ENCODE results near the gene SMIM41.

SMIM41 gene

DNA sequence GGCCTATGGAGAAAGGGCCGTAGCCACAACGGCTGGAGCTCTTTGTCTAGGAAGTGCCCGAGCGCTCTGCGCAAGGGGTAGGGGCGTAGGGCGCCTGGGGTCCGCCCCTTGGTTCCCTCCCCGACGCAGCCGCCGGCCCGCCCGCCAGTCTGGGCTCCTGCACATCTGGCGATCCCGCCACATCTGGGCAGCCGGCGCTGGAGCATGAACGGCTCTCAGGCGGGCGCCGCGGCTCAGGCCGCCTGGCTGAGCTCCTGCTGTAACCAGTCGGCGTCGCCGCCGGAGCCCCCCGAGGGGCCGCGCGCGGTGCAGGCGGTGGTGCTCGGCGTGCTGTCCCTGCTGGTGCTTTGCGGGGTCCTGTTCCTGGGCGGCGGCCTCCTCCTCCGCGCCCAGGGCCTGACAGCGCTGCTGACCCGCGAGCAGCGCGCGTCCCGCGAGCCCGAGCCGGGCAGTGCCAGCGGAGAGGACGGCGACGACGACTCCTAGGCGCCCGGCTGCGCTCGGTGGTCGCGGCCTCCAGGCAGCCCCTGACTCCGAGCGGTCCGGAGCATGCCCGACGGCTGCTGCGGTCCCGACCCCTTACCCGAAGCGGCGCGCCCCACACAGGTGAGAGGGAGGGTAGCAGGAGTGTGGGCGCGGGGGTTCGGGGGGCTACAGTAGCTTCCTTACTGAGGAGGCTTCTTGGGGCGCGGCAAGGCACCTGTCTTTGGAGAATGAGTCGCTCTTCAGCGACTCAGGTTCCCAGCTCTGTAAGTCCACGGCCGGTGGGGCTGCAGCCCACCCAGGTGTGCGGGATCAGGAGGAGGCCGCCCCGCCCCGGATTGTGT, at the start of gene SMIM41:
Gene SMIM41 (plus strand): TSS at position 129 of the 827 bp plus-strand sequence. CDS start 76 bp downstream, at position 205.
- DNase-seq (ENCODE audit: low spot score): no peak
- H3K27me3 Mint-ChIP-seq (ENCODE audit: low read depth): no peaks in the 10 kb centered on the region
- no peak within 1 kb of the TSS for H3K27ac Mint-ChIP-seq
- no peak within 1 kb of the TSS for H3K4me3 Mint-ChIP-seq
- H3K4me1 Mint-ChIP-seq (ENCODE audit: low read depth): peaks cover 5% of the 10 kb centered on the region
- H3K9me3 Mint-ChIP-seq: no peaks in the 10 kb centered on the region
- H3K36me3 Mint-ChIP-seq (ENCODE audit: low read depth): peaks cover 22% of the 10 kb centered on the region

- Mint-ChIP-seq H3K9me3 (no peaks in the 10 kb centered on the region), H3K27ac (peak overlapping the region; percentile 34), H3K36me3 (ENCODE audit: low read depth) (no peaks in the 10 kb centered on the region), H3K4me1 (ENCODE audit: low read depth) (peaks cover 22% of the 10 kb centered on the region), H3K27me3 (ENCODE audit: low read depth) (peaks cover 23% of the 10 kb centered on the region), H3K4me3 (peak overlapping the region; percentile 65)
- DNase-seq (ENCODE audit: low spot score): no peak
Observed at GRCh38 chr12:52032446-52032803, 47.1 kb upstream of the SMIM41 start.

- Mint-ChIP-seq H3K4me1 (ENCODE audit: low read depth) (peaks cover 22% of the 10 kb centered on the region), H3K27me3 (ENCODE audit: low read depth) (peaks cover 23% of the 10 kb centered on the region), H3K4me3 (peak overlapping the region; percentile 78), H3K27ac (peak overlapping the region; percentile 82), H3K36me3 (ENCODE audit: low read depth) (no peaks in the 10 kb centered on the region), H3K9me3 (no peaks in the 10 kb centered on the region)
- peak; percentile 95 for DNase-seq (ENCODE audit: low spot score)
Observed at GRCh38 chr12:52032804-52033445, 46.6 kb upstream of the SMIM41 start.

DNA sequence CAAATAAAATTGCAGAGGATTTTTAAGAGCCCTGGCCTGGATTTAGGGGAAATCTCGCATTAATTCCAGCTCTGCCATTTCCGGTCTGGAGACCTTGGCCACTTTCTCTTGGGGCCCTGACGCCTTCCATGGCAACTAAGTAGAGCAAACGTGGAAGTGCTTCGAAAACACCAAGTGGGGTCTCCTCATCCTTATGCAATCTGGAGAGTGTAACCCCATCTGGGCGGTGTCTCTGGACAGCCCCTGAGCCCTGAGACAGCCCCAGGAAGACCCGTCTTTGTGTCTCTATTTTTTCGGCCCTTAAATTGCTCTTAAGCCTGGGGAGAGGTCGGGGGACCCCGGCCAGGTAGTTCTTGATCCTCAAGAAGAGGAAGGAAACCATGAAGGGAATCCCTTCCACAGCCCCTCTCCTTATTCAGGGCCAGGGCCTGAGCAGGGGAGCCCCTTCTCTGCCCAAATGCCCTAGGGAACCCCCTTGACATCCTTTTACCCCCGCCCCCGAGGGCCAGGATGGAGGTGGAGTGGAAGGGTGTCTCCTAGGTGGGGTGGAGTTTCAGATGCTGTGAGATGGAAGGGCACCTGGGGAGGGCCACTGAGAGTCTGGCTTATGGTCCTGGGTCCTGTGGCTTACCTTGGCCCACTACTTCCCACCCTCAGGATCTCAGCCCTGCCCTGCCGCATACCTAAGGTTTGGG, 45.9 kb upstream of the SMIM41 start:
- DNase-seq (ENCODE audit: low spot score): no peak
- Mint-ChIP-seq H3K36me3 (ENCODE audit: low read depth) (no peaks in the 10 kb centered on the region), H3K9me3 (no peaks in the 10 kb centered on the region), H3K27ac (peak overlapping the region; percentile 82), H3K4me1 (ENCODE audit: low read depth) (peaks cover 26% of the 10 kb centered on the region), H3K27me3 (ENCODE audit: low read depth) (peaks cover 29% of the 10 kb centered on the region), H3K4me3 (peak overlapping the region; percentile 78)

DNA sequence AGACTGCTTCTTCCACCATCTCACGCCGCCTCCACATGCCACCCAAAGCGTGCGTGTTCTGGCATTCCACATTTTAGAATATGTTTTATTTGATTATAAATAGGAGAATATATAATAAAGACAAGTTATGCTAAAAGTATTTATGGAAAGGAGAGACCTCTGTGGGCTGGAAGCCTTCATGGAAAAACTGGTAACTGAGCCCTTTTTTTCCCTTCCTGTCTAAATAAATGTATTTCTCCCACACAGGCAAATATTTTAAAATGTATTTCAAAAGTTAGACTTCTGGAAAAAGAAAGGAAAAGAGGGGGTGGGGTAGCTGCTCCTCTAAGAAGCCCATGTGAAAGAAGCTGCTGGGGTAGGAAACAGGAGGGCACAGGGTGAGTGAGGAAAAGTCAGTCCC, 44.3 kb upstream of the SMIM41 start:
- Mint-ChIP-seq H3K27ac (no peak overlapping the region), H3K36me3 (ENCODE audit: low read depth) (no peaks in the 10 kb centered on the region), H3K4me3 (no peak overlapping the region), H3K9me3 (no peaks in the 10 kb centered on the region), H3K4me1 (ENCODE audit: low read depth) (peaks cover 26% of the 10 kb centered on the region), H3K27me3 (ENCODE audit: low read depth) (peaks cover 31% of the 10 kb centered on the region)
- no peak for DNase-seq (ENCODE audit: low spot score)

GRCh38 chr12:52035926-52036325, 43.6 kb upstream of the SMIM41 start:
- Mint-ChIP-seq H3K4me1 (ENCODE audit: low read depth) (peaks cover 26% of the 10 kb centered on the region), H3K27ac (no peak overlapping the region), H3K9me3 (no peaks in the 10 kb centered on the region), H3K27me3 (ENCODE audit: low read depth) (peaks cover 31% of the 10 kb centered on the region), H3K4me3 (peak overlapping the region; percentile 51), H3K36me3 (ENCODE audit: low read depth) (no peaks in the 10 kb centered on the region)
- DNase-seq (ENCODE audit: low spot score): no peak

- peak overlapping the region; percentile 51 for H3K4me3 Mint-ChIP-seq
- peaks cover 27% of the 10 kb centered on the region for H3K4me1 Mint-ChIP-seq (ENCODE audit: low read depth)
- no peak overlapping the region for H3K27ac Mint-ChIP-seq
Observed at GRCh38 chr12:52036587-52037171, 42.8 kb upstream of the SMIM41 start.

GRCh38 chr12:52037248-52037861, 42.1 kb upstream of the SMIM41 start:
- no peak overlapping the region for H3K27ac Mint-ChIP-seq
- no peaks in the 10 kb centered on the region for H3K36me3 Mint-ChIP-seq (ENCODE audit: low read depth)
- H3K4me1 Mint-ChIP-seq (ENCODE audit: low read depth): peaks cover 33% of the 10 kb centered on the region
- peak overlapping the region; percentile 19 for H3K4me3 Mint-ChIP-seq
- no peaks in the 10 kb centered on the region for H3K9me3 Mint-ChIP-seq
- no peak for DNase-seq (ENCODE audit: low spot score)
- H3K27me3 Mint-ChIP-seq (ENCODE audit: low read depth): peaks cover 31% of the 10 kb centered on the region

More at GRCh38 chr12:52036587-52037171, 42.8 kb upstream of the SMIM41 start:
- no peaks in the 10 kb centered on the region for H3K9me3 Mint-ChIP-seq
- peaks cover 31% of the 10 kb centered on the region for H3K27me3 Mint-ChIP-seq (ENCODE audit: low read depth)
- peak; percentile 79 for DNase-seq (ENCODE audit: low spot score)
- H3K36me3 Mint-ChIP-seq (ENCODE audit: low read depth): no peaks in the 10 kb centered on the region

GRCh38 chr12:52038447-52038846, 41.1 kb upstream of the SMIM41 start:
- no peaks in the 10 kb centered on the region for H3K9me3 Mint-ChIP-seq
- H3K4me3 Mint-ChIP-seq: peak overlapping the region; percentile 71
- peaks cover 27% of the 10 kb centered on the region for H3K4me1 Mint-ChIP-seq (ENCODE audit: low read depth)
- H3K27me3 Mint-ChIP-seq (ENCODE audit: low read depth): peaks cover 28% of the 10 kb centered on the region
- no peak for DNase-seq (ENCODE audit: low spot score)
- peak overlapping the region; percentile 26 for H3K27ac Mint-ChIP-seq
- no peaks in the 10 kb centered on the region for H3K36me3 Mint-ChIP-seq (ENCODE audit: low read depth)

DNA sequence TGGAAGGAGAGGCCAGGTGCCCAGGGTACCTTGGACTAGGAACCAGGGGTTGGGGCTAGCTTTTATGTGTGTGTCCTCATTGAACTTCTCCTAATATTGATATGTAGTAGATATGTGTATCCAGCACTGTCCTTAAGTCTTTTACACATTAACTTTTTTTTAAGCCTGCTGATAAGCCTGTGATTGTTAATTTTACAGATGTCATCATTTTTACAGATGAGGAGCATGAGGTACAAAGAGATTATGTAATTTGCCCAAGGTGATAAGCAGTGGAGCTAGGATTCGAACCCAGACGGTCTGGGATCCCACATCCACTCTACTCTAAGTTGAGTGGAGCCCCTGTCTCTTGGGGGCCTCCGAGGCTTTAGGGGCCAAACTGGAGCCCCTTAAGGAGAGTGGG, 38.5 kb upstream of the SMIM41 start:
- no peaks in the 10 kb centered on the region for H3K36me3 Mint-ChIP-seq (ENCODE audit: low read depth)
- no peak for DNase-seq (ENCODE audit: low spot score)
- H3K9me3 Mint-ChIP-seq: no peaks in the 10 kb centered on the region
- peaks cover 17% of the 10 kb centered on the region for H3K4me1 Mint-ChIP-seq (ENCODE audit: low read depth)
- H3K4me3 Mint-ChIP-seq: no peak overlapping the region
- H3K27ac Mint-ChIP-seq: no peak overlapping the region
- peaks cover 12% of the 10 kb centered on the region for H3K27me3 Mint-ChIP-seq (ENCODE audit: low read depth)

- Mint-ChIP-seq H3K9me3 (no peaks in the 10 kb centered on the region), H3K4me1 (ENCODE audit: low read depth) (peaks cover 15% of the 10 kb centered on the region), H3K4me3 (no peak overlapping the region), H3K36me3 (ENCODE audit: low read depth) (no peaks in the 10 kb centered on the region), H3K27me3 (ENCODE audit: low read depth) (peaks cover 8% of the 10 kb centered on the region), H3K27ac (no peak overlapping the region)
- no peak for DNase-seq (ENCODE audit: low spot score)
Observed at GRCh38 chr12:52041695-52042123, 37.8 kb upstream of the SMIM41 start.

- Mint-ChIP-seq H3K27me3 (ENCODE audit: low read depth) (peaks cover 8% of the 10 kb centered on the region), H3K27ac (no peak overlapping the region), H3K4me3 (no peak overlapping the region), H3K9me3 (no peaks in the 10 kb centered on the region), H3K4me1 (ENCODE audit: low read depth) (peaks cover 15% of the 10 kb centered on the region), H3K36me3 (ENCODE audit: low read depth) (no peaks in the 10 kb centered on the region)
- no peak for DNase-seq (ENCODE audit: low spot score)
Observed at GRCh38 chr12:52042706-52043385, 36.7 kb upstream of the SMIM41 start.

Data from T-helper 2 cell treated with Interferon-gamma antibody and Interleukin-4, amounts not matched to agents 5 μg/mL and 100 μg/mL, for 36 hours (primary cell).